Ectodermal cell (in vitro differentiated cells): Measurements from ENCODE around the gene RAET1G.

Experiments
- H3K27ac ChIP-seq: 2 replicates; pipeline ENCODE4 v1.7.0; 2013; ENCODE audit warnings: mild to moderate bottlenecking, low read depth, low read length; ENCODE audit not compliant: insufficient read depth, poor library complexity, severe bottlenecking
- H3K27me3 ChIP-seq: 2 replicates; pipeline ENCODE4 v1.7.0; 2013; ENCODE audit warnings: mild to moderate bottlenecking, low read length; ENCODE audit not compliant: insufficient read depth, control insufficient read depth, poor library complexity, severe bottlenecking
- H3K36me3 ChIP-seq: one replicate; pipeline ENCODE4 v1.7.0; 2013; ENCODE audit warnings: low read length; ENCODE audit not compliant: control insufficient read depth, insufficient read depth
- H3K4me1 ChIP-seq: one replicate; pipeline ENCODE4 v1.7.0; 2013; ENCODE audit warnings: low read length; ENCODE audit not compliant: control insufficient read depth, insufficient read depth
- H3K4me3 ChIP-seq: 2 replicates; pipeline ENCODE4 v1.7.0; 2013; ENCODE audit warnings: low read depth, low read length, control low read depth; ENCODE audit not compliant: insufficient read depth
- H3K9me3 ChIP-seq: 2 replicates; pipeline ENCODE4 v1.7.0; 2013; ENCODE audit warnings: mild to moderate bottlenecking, low read length, moderate library complexity; ENCODE audit not compliant: control insufficient read depth
- WGBS, 2 experiments: methylation state at CpG; one replicate each; pipeline ENCODE4 v1.1.7; 2013; ENCODE audit warnings: missing lambda C conversion rate in 2 of 2; 5-methylcytosine and 5-hydroxymethylcytosine counted together

The RAET1G gene

GRCh38 chr6:149904661-149905370, 18.1 kb downstream of the RAET1G start:
- no peak overlapping the region for H3K27ac ChIP-seq
- H3K9me3 ChIP-seq, result peaks cover 4% of the 10 kb centered on the region
- 92 to 93% methylated on average over 13 of the region's 13 CpGs for WGBS, 2 experiments
- H3K36me3 ChIP-seq, result no peaks in the 10 kb centered on the region
- H3K4me1 ChIP-seq, result no peaks in the 10 kb centered on the region
- H3K4me3 ChIP-seq, result no peak overlapping the region
- H3K27me3 ChIP-seq, result no peaks in the 10 kb centered on the region

GRCh38 chr6:149903938-149904611, 18.8 kb downstream of the RAET1G start:
- Histone ChIP-seq H3K27ac (no peak overlapping the region), H3K9me3 (peaks cover 4% of the 10 kb centered on the region), H3K4me3 (no peak overlapping the region), H3K27me3 (no peaks in the 10 kb centered on the region), H3K4me1 (no peaks in the 10 kb centered on the region), H3K36me3 (no peaks in the 10 kb centered on the region)
- 72 to 75% methylated on average over 5 of the region's 5 CpGs for WGBS, 2 experiments

GRCh38 chr6:149901444-149902140, 21.3 kb downstream of the RAET1G start:
- no peaks in the 10 kb centered on the region for H3K36me3 ChIP-seq
- WGBS, 2 experiments, result 86 to 91% methylated on average over 6 of the region's 6 CpGs

GRCh38 chr6:149900620-149901443, 22.1 kb downstream of the RAET1G start:
- Histone ChIP-seq H3K36me3 (no peaks in the 10 kb centered on the region), H3K27ac (no peak overlapping the region), H3K4me1 (no peaks in the 10 kb centered on the region), H3K27me3 (no peaks in the 10 kb centered on the region), H3K4me3 (no peak overlapping the region), H3K9me3 (no peaks in the 10 kb centered on the region)
- WGBS, 2 experiments, result 89 to 93% methylated on average over 11 of the region's 11 CpGs

More at GRCh38 chr6:149901444-149902140, 21.3 kb downstream of the RAET1G start:
- no peak overlapping the region for H3K4me3 ChIP-seq
- no peaks in the 10 kb centered on the region for H3K4me1 ChIP-seq
- H3K9me3 ChIP-seq, result no peaks in the 10 kb centered on the region
- no peak overlapping the region for H3K27ac ChIP-seq
- H3K27me3 ChIP-seq, result no peaks in the 10 kb centered on the region

- Histone ChIP-seq H3K27ac (no peak overlapping the region), H3K4me1 (no peaks in the 10 kb centered on the region)
- WGBS, 2 experiments, result 83 to 86% methylated on average over 7 of the region's 7 CpGs
These were observed 22.8 kb downstream of the RAET1G start for GRCh38 chr6:149899926-149900619.

GRCh38 chr6:149899486-149899885, 23.4 kb downstream of the RAET1G start:
- Histone ChIP-seq H3K27me3 (no peaks in the 10 kb centered on the region), H3K4me3 (no peak overlapping the region), H3K27ac (no peak overlapping the region), H3K4me1 (no peaks in the 10 kb centered on the region), H3K36me3 (no peaks in the 10 kb centered on the region), H3K9me3 (no peaks in the 10 kb centered on the region)
- 90 to 91% methylated on average over 6 of the region's 6 CpGs for WGBS, 2 experiments

More at GRCh38 chr6:149899926-149900619, 22.8 kb downstream of the RAET1G start:
- H3K9me3 ChIP-seq, result no peaks in the 10 kb centered on the region
- no peak overlapping the region for H3K4me3 ChIP-seq
- H3K27me3 ChIP-seq, result no peaks in the 10 kb centered on the region
- H3K36me3 ChIP-seq, result no peaks in the 10 kb centered on the region

GRCh38 chr6:149898966-149899365, 24.0 kb downstream of the RAET1G start:
- no peak overlapping the region for H3K4me3 ChIP-seq
- H3K36me3 ChIP-seq, result no peaks in the 10 kb centered on the region
- no peaks in the 10 kb centered on the region for H3K27me3 ChIP-seq
- H3K9me3 ChIP-seq, result no peaks in the 10 kb centered on the region
- WGBS, 2 experiments, result 93 to 95% methylated on average over 9 of the region's 9 CpGs
- no peaks in the 10 kb centered on the region for H3K4me1 ChIP-seq
- no peak overlapping the region for H3K27ac ChIP-seq

GRCh38 chr6:149897855-149898744, 24.8 kb downstream of the RAET1G start, which contains the start of gene RAET1E:
Gene RAET1E, minus strand, starts transcription at chr6:149898113. Its CDS starts 7,212 bp downstream, at chr6:149890901.
- no peaks in the 10 kb centered on the region for H3K4me1 ChIP-seq
- 77 to 80% methylated on average over 17 of the region's 17 CpGs for WGBS, 2 experiments
- H3K27ac ChIP-seq, result no peak within 1 kb of the TSS
- H3K4me3 ChIP-seq, result no peak within 1 kb of the TSS
- H3K36me3 ChIP-seq, result no peaks in the 10 kb centered on the region
- no peaks in the 10 kb centered on the region for H3K27me3 ChIP-seq
- H3K9me3 ChIP-seq, result no peaks in the 10 kb centered on the region
